H1 (cell line): ENCODE measurements around the gene RASA4B. TPM values are rescaled to one million over a fixed set of nuclear protein-coding genes. Genes with fewer than 3 reads are reported as not detected.
"Not testable (repeated sequence)": the region's sequence is repeated elsewhere in the genome, so short reads cannot be mapped to it uniquely, and the experiment has no call there.

ENCODE experiments used
- CTCF ChIA-PET: fragments of 300-600 bp; sonication (Branson Sonifier 250); formaldehyde crosslinking; loops from one replicate; lab custom pipeline; 2021; ENCODE audit not compliant: partially characterized antibody; lab: Charles Lee
- POLR2A ChIA-PET: fragments of 300-600 bp; sonication (Branson Sonifier 250); formaldehyde crosslinking; loops from one replicate; lab custom pipeline; 2021; ENCODE audit warnings: inconsistent platforms; ENCODE audit not compliant: partially characterized antibody; lab: Charles Lee
- DNase-seq, 2 experiments: peaks; one replicate each; pipeline versions ENCODE4 v3.0.0 to v3.0.0-alpha.2; 2010 to 2022; ENCODE audit warnings: low spot score in 2 of 2, low read depth in 1 of 2, mixed read lengths in 1 of 2
- FAIRE-seq: peaks from 2 replicates; lab custom pipeline; 2011; peaks lifted over from hg19 to GRCh38; lab: Jason Lieb, UNC
- H2AFZ ChIP-seq: 2 replicates; pipeline ENCODE4 v1.8.1; 2012; ENCODE audit warnings: low read length, inconsistent platforms
- H2AK5ac ChIP-seq: 2 replicates; pipeline ENCODE4 v1.6.1; 2013; ENCODE audit warnings: low read depth, low read length
- H2BK120ac ChIP-seq: replicated peaks from 2 replicates; pipeline ENCODE3; 2013; ENCODE audit warnings: low read depth, low read length, inconsistent platforms
- H2BK12ac ChIP-seq: 2 replicates; pipeline ENCODE4 v1.6.1; 2013; ENCODE audit warnings: low read depth, low read length
- H2BK15ac ChIP-seq: 2 replicates; pipeline ENCODE4 v1.6.1; 2013; ENCODE audit warnings: low read length
- H2BK20ac ChIP-seq: 2 replicates; pipeline ENCODE4 v1.6.1; 2013; ENCODE audit warnings: low read length
- H2BK5ac ChIP-seq: 2 replicates; pipeline ENCODE4 v1.6.1; 2013; ENCODE audit warnings: low read depth, low read length
- H3K14ac ChIP-seq: 2 replicates; pipeline ENCODE4 v1.6.1; 2013; ENCODE audit warnings: inconsistent platforms; ENCODE audit not compliant: insufficient read length
- H3K18ac ChIP-seq: 2 replicates; pipeline ENCODE4 v1.6.1; 2013; ENCODE audit warnings: low read length; ENCODE audit errors: extremely low read depth
- H3K23ac ChIP-seq: 2 replicates; pipeline ENCODE4 v1.6.1; 2013; ENCODE audit warnings: inconsistent platforms; ENCODE audit not compliant: insufficient read length
- H3K23me2 ChIP-seq: 2 replicates; pipeline ENCODE4 v1.6.1; 2013; ENCODE audit warnings: low read depth, low read length
- H3K27ac ChIP-seq: 2 replicates; pipeline ENCODE4 v1.6.1; 2011; ENCODE audit warnings: low read depth, low read length, inconsistent platforms
- H3K27me3 ChIP-seq, 4 experiments: replicated peaks in 1 of 4; 1 replicate in 1 of 4; 2 replicates in 3 of 4; pipeline versions ENCODE4 v1.6.1 to v1.8.1; 2011 to 2013; ENCODE audit warnings: low read length in 3 of 4, mild to moderate bottlenecking in 3 of 4, inconsistent platforms in 2 of 4, mixed read lengths in 2 of 4, moderate library complexity in 1 of 4; ENCODE audit not compliant: control insufficient read depth in 3 of 4, insufficient read depth in 3 of 4; ENCODE audit errors: extremely low read depth in 1 of 4
- H3K36me3 ChIP-seq, 4 experiments: 2 replicates each; pipeline versions ENCODE4 v1.6.1 to v1.8.1; 2011 to 2013; ENCODE audit warnings: mild to moderate bottlenecking in 4 of 4, low read length in 3 of 4, moderate library complexity in 2 of 4, control low read depth in 1 of 4, inconsistent platforms in 1 of 4; ENCODE audit not compliant: insufficient read depth in 4 of 4, control insufficient read depth in 2 of 4
- H3K4ac ChIP-seq: replicated peaks from 2 replicates; pipeline ENCODE3; 2013; ENCODE audit warnings: low read length, low read depth, mixed read lengths, inconsistent platforms; ENCODE audit not compliant: insufficient read length
- H3K4me1 ChIP-seq, 4 experiments: replicated peaks in 1 of 4; 1 replicate in 1 of 4; 2 replicates in 3 of 4; pipeline versions ENCODE4 v1.6.1 to v1.8.1; 2011 to 2013; ENCODE audit warnings: low read length in 3 of 4, inconsistent platforms in 2 of 4, mixed read lengths in 1 of 4; ENCODE audit not compliant: insufficient read depth in 4 of 4, control insufficient read depth in 3 of 4
- H3K4me2 ChIP-seq, 2 experiments: 2 replicates each; pipeline versions ENCODE4 v1.6.1 to v1.8.1; 2011 to 2013; ENCODE audit warnings: low read depth in 2 of 2, low read length in 2 of 2, control low read depth in 1 of 2, inconsistent platforms in 1 of 2, mild to moderate bottlenecking in 1 of 2; ENCODE audit not compliant: insufficient read depth in 1 of 2
- H3K4me3 ChIP-seq, 4 experiments: fragments of 200-600, 300-600 bp in 1 of 4; sonication (generic), shearing (Covaris generic), sonication (Bioruptor Twin) in 1 of 4; 2 replicates each; pipeline versions ENCODE4 v1.5.1 to v1.8.1; 2011 to 2016; ENCODE audit warnings: low read length in 4 of 4, low read depth in 3 of 4, control low read depth in 2 of 4, inconsistent platforms in 2 of 4, mild to moderate bottlenecking in 2 of 4, mixed read lengths in 1 of 4, moderate library complexity in 1 of 4; ENCODE audit not compliant: insufficient read depth in 2 of 4; ENCODE audit errors: extremely low read depth in 1 of 4
- H3K56ac ChIP-seq: replicated peaks from 2 replicates; pipeline ENCODE3; 2013; ENCODE audit warnings: low read depth, mild to moderate bottlenecking, mixed read lengths, low read length, inconsistent platforms; ENCODE audit not compliant: insufficient read length
- H3K79me1 ChIP-seq: 2 replicates; pipeline ENCODE4 v1.6.1; 2013; ENCODE audit warnings: low read depth, low read length, control low read depth
- H3K79me2 ChIP-seq, 2 experiments: 2 replicates each; pipeline versions ENCODE4 v1.6.1 to v1.8.1; 2012 to 2013; ENCODE audit warnings: low read length in 2 of 2, mild to moderate bottlenecking in 2 of 2, inconsistent platforms in 1 of 2; ENCODE audit not compliant: insufficient read depth in 2 of 2, control insufficient read depth in 1 of 2
- H3K9ac ChIP-seq, 4 experiments: replicated peaks in 1 of 4; 1 replicate in 1 of 4; 2 replicates in 3 of 4; pipeline versions ENCODE4 v1.6.1 to v1.8.1; 2011 to 2013; ENCODE audit warnings: low read depth in 3 of 4, low read length in 3 of 4, control low read depth in 2 of 4, mild to moderate bottlenecking in 2 of 4, moderate library complexity in 2 of 4, inconsistent platforms in 1 of 4; ENCODE audit errors: extremely low read depth in 1 of 4
- H3K9me3 ChIP-seq, 2 experiments: 2 replicates each; pipeline versions ENCODE4 v1.6.1 to v1.8.1; 2012 to 2013; ENCODE audit warnings: mild to moderate bottlenecking in 2 of 2, moderate library complexity in 2 of 2, control low read depth in 1 of 2, inconsistent platforms in 1 of 2, low read depth in 1 of 2, low read length in 1 of 2, mixed read lengths in 1 of 2; ENCODE audit not compliant: insufficient read depth in 2 of 2
- H4K20me1 ChIP-seq, 2 experiments: replicated peaks in 1 of 2; 2 replicates each; pipeline versions ENCODE3 to v1.8.1; 2011 to 2013; ENCODE audit warnings: inconsistent platforms in 2 of 2, low read length in 2 of 2, mild to moderate bottlenecking in 1 of 2; ENCODE audit not compliant: insufficient read depth in 2 of 2, control insufficient read depth in 1 of 2
- H4K5ac ChIP-seq: 2 replicates; pipeline ENCODE4 v1.6.1; 2013; ENCODE audit warnings: low read length, low read depth, mixed read lengths, inconsistent platforms; ENCODE audit not compliant: insufficient read length
- H4K8ac ChIP-seq: 2 replicates; pipeline ENCODE4 v1.8.0; 2013; ENCODE audit warnings: mild to moderate bottlenecking, moderate library complexity, low read length, inconsistent platforms; ENCODE audit not compliant: insufficient read depth; ENCODE audit errors: extremely low read depth
- H4K91ac ChIP-seq: replicated peaks from 2 replicates; pipeline ENCODE3; 2013; ENCODE audit warnings: low read length, mixed read lengths, inconsistent platforms; ENCODE audit not compliant: insufficient read length
- WGBS, 2 experiments: shearing (Covaris generic) in 1 of 2; methylation state at CpG; one replicate each; pipeline versions ENCODE4 v1.1.6 to v1.1.7; 2013 to 2015; ENCODE audit warnings: low lambda C conversion rate in 2 of 2, mixed read lengths in 2 of 2, inconsistent platforms in 1 of 2, low coverage in 1 of 2, missing lambda C conversion rate in 1 of 2; ENCODE audit not compliant: insufficient replicate concordance in 2 of 2, insufficient coverage in 1 of 2, insufficient read length in 1 of 2; ENCODE audit errors: extremely low coverage in 1 of 2, missing lambda C conversion rate in 1 of 2; 5-methylcytosine and 5-hydroxymethylcytosine counted together
- polyA plus RNA-seq, 7 experiments: library from polyadenylated mRNA; depleted of rRNA in 3 of 7; stranded (reverse) in 5 of 7; unstranded in 2 of 7; fragments of >200 nt in 5 of 7; fragments of 200-250 nt in 2 of 7; gene quantifications; 1 replicate in 5 of 7; 2 replicates in 1 of 7; 4 replicates in 1 of 7; pipeline versions ENCODE4 v1.2.1 to v1.2.3, GENCODE V29; 2011 to 2013; ENCODE audit warnings: missing spikeins in 2 of 7, mixed read lengths in 2 of 7
- total RNA-seq: library from RNA; stranded (reverse); fragmentation: NEBNext Ultra II Directional; extraction: Animal tissue kit (Norgen Biotek cat#: 25700); gene quantifications from 2 replicates; pipeline ENCODE4 v1.2.1, GENCODE V29; 2021

The RASA4B gene
- total and polyA plus RNA-seq, 2 of the 8 experiments (the other 6 are each of a cell fraction or from before 2014, with no cell fraction given), result 3.4 to 6.7 TPM

DNA sequence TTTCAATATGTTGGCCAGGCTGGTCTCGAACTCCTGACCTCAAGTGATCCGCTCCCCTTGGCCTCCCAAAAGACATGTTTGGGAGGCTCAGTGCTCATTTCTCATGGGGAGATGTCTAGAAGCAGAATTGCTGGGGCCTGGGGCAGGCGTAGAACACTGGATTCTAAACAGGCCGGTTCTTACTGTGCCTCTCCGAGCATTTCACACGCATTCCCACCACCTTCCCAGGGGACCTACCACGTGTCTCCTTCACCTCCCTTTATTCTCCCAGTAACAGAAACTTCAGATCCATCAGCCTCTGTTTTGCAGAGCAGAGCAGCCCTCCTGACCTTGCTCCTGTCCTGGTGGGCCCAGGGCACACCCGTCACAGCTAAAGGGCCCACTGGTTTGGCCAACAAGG lies 9.6 kb upstream of the RASA4B start:
- H4K8ac ChIP-seq, H2BK20ac ChIP-seq, H2BK5ac ChIP-seq, H2AK5ac ChIP-seq, H3K9ac ChIP-seq, FAIRE-seq, H4K20me1 ChIP-seq, H3K9me3 ChIP-seq, H4K91ac ChIP-seq, H2BK15ac ChIP-seq, H3K4me2 ChIP-seq, H2AFZ ChIP-seq, H3K18ac ChIP-seq, H3K56ac ChIP-seq, H3K79me1 ChIP-seq, H3K14ac ChIP-seq, H3K4ac ChIP-seq, H3K23ac ChIP-seq, H3K27me3 ChIP-seq, CTCF ChIA-PET, H3K79me2 ChIP-seq, H2BK120ac ChIP-seq, H3K27ac ChIP-seq, H3K23me2 ChIP-seq, POLR2A ChIA-PET, H3K4me3 ChIP-seq, H3K36me3 ChIP-seq, H2BK12ac ChIP-seq, H4K5ac ChIP-seq, H3K4me1 ChIP-seq: not testable (repeated sequence)
- DNase-seq, result peak in 1 of 2 experiments; percentile 48
- WGBS, 2 experiments, result 91% methylated on average over 1 of the region's 8 CpGs; no CpG with 5 or more reads in 1 of the 2 experiments

DNA sequence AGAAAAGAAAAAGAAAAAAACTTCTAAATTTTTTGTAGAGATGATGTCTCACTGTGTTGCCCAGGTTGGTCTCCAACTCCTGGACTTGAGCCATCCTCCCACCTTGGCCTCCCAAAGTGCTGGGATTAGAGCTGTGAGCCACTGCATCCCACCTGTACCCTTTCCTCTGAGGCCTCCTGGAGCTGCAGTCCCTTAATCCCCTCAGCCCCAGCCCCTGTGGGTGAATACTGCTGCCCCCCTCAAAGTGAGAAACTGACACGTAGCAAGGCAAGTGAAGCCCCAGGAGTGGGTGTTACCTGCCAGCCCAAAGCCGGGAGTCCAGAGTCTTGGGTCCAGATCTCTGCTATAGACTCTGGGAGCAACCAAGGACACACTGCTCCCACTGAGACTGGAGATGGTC lies 7.2 kb upstream of the RASA4B start:
- H3K4me1 ChIP-seq, H4K20me1 ChIP-seq, H3K9me3 ChIP-seq, H3K9ac ChIP-seq, H3K79me2 ChIP-seq, H3K36me3 ChIP-seq, H3K4me3 ChIP-seq, H3K56ac ChIP-seq, H4K91ac ChIP-seq, H3K23ac ChIP-seq, H3K79me1 ChIP-seq, H4K5ac ChIP-seq, CTCF ChIA-PET, POLR2A ChIA-PET, H3K18ac ChIP-seq, H2BK12ac ChIP-seq, H2BK20ac ChIP-seq, H3K4ac ChIP-seq, H4K8ac ChIP-seq, H3K14ac ChIP-seq, H2AFZ ChIP-seq, H2BK5ac ChIP-seq, H3K27me3 ChIP-seq, H3K27ac ChIP-seq, H3K23me2 ChIP-seq, H2BK120ac ChIP-seq, H2AK5ac ChIP-seq, H3K4me2 ChIP-seq, FAIRE-seq, H2BK15ac ChIP-seq: not testable (repeated sequence)
- WGBS, 2 experiments, result 100% methylated on average over 1 of the region's 2 CpGs; no CpG with 5 or more reads in 1 of the 2 experiments
- DNase-seq, result peak in 1 of 2 experiments; percentile 51
